Measurements from ENCODE around the gene TBCK. TPM values are rescaled to one million over a fixed set of nuclear protein-coding genes. Genes with fewer than 3 reads are reported as not detected.

TBCK gene
- polyA plus RNA-seq, 1 of the 3 experiments (the other 2 are of a cell fraction), result 14.6 TPM

- Histone ChIP-seq H3K79me2 (ENCODE audit: insufficient read depth) (peaks cover 5% of the 10 kb centered on the region), H3K27ac (ENCODE audit: low read depth in 2 of 2, low read length in 1 of 2) (no peak overlapping the region), H3K4me3 (ENCODE audit: low read depth in 2 of 2, low read length in 1 of 2) (no peak overlapping the region), H4K20me1 (ENCODE audit: insufficient read depth) (no peaks in the 10 kb centered on the region), H3K36me3 (replicated peaks in 1 of 2; ENCODE audit: control insufficient read depth in 1 of 2, insufficient read depth in 2 of 2, low read length in 1 of 2) (peaks cover 31 to 45% of the 10 kb centered on the region in 2 experiments), H3K9me2 (no peaks in the 10 kb centered on the region; the same call in 1 of the 2 replicates), H3K4me2 (no peak overlapping the region), H3F3A (replicated peaks; ENCODE audit: insufficient read depth) (no peaks in the 10 kb centered on the region), H3K9me3 (no peaks in the 10 kb centered on the region), H2AFZ (ENCODE audit: low read depth) (no peak overlapping the region), H3K27me3 (ENCODE audit: insufficient read depth) (no peaks in the 10 kb centered on the region), H3K9ac (no peak overlapping the region), H3K4me1 (ENCODE audit: control insufficient read depth in 1 of 2, insufficient read depth in 2 of 2, low read depth in 1 of 2, low read length in 1 of 2) (no peaks in the 10 kb centered on the region)
- CTCF ChIA-PET, result no interaction called here
- no peak for TF ChIP-seq MEF2A (IDR thresholded peaks at IDR 0.05; ENCODE audit: borderline replicate concordance, low read depth)
- TF ChIP-seq NFIC (IDR thresholded peaks at IDR 0.05; ENCODE audit: borderline replicate concordance), result no peak
- no peak for TF ChIP-seq GABPA (IDR thresholded peaks at IDR 0.05; ENCODE audit: low read depth)
- no peak for TF ChIP-seq REST (IDR thresholded peaks at IDR 0.05; ENCODE audit: low read depth, low read length)
- TF ChIP-seq NRF1 (IDR thresholded peaks at IDR 0.05; ENCODE audit: low read depth, low read length), result no peak
- no peak for TF ChIP-seq FOXM1 (IDR thresholded peaks at IDR 0.05; ENCODE audit: low read depth)
- no peak for TF ChIP-seq SMC3 (IDR thresholded peaks at IDR 0.05; ENCODE audit: low read depth, low read length)
- TF ChIP-seq MXI1 (IDR thresholded peaks at IDR 0.05; ENCODE audit: low read depth, low read length), result no peak
- TF ChIP-seq FOSL2 (IDR thresholded peaks at IDR 0.05; ENCODE audit: borderline replicate concordance, low read depth), result no peak
- TF ChIP-seq JUND (IDR thresholded peaks at IDR 0.05), result no peak
- TF ChIP-seq TEAD4 (IDR thresholded peaks at IDR 0.05; ENCODE audit: borderline replicate concordance, insufficient read depth), result no peak
- TF ChIP-seq FOXJ3 (CRISPR knock-in tag; IDR thresholded peaks at IDR 0.05), result no peak
- no peak for TF ChIP-seq RXRA (IDR thresholded peaks at IDR 0.05; ENCODE audit: borderline replicate concordance, low read depth)
- POLR2A ChIA-PET, result no interaction called here
- DNase-seq, result no peak
Measured at GRCh38 chr4:106351016-106351415, 35.0 kb upstream of the TBCK start.

GRCh38 chr4:106347167-106347566 lies 31.2 kb upstream of the TBCK start:
- H3K27ac ChIP-seq (ENCODE audit: low read depth in 2 of 2, low read length in 1 of 2), result no peak overlapping the region
- no peaks in the 10 kb centered on the region; the same call in 1 of the 2 replicates for H3K9me2 ChIP-seq
- WGBS (ENCODE audit: low lambda C conversion rate), result 92% methylated on average over 1 of the region's 1 CpG
- no peaks in the 10 kb centered on the region for H3K27me3 ChIP-seq (ENCODE audit: insufficient read depth)
- H3F3A ChIP-seq (replicated peaks; ENCODE audit: insufficient read depth), result peaks cover 11% of the 10 kb centered on the region
- H3K9me3 ChIP-seq, result no peaks in the 10 kb centered on the region
- POLR2A ChIA-PET, result interaction anchor here (0.6 kb wide), 1 partner anchor 128 kb away, joined by 3 read pairs; no protein-coding TSS in a partner anchor
- no peak overlapping the region for H3K4me3 ChIP-seq (ENCODE audit: low read depth in 2 of 2, low read length in 1 of 2)
- peaks cover 27 to 51% of the 10 kb centered on the region in 2 experiments for H3K36me3 ChIP-seq (replicated peaks in 1 of 2; ENCODE audit: control insufficient read depth in 1 of 2, insufficient read depth in 2 of 2, low read length in 1 of 2)
- no peak for DNase-seq
- no peaks in the 10 kb centered on the region for H4K20me1 ChIP-seq (ENCODE audit: insufficient read depth)
- peaks cover 0 to 6% of the 10 kb centered on the region in 2 experiments; a peak in 1 of 4 replicates for H3K4me1 ChIP-seq (ENCODE audit: control insufficient read depth in 1 of 2, insufficient read depth in 2 of 2, low read depth in 1 of 2, low read length in 1 of 2)
- H3K4me2 ChIP-seq, result no peak overlapping the region
- no peak overlapping the region for H3K9ac ChIP-seq
- CTCF ChIA-PET, result interaction anchor here (0.6 to 1.7 kb wide), 3 partner anchors 13 to 81 kb away, joined by 3 to 7 read pairs (median 3); no protein-coding TSS in a partner anchor
- no peak overlapping the region for H2AFZ ChIP-seq (ENCODE audit: low read depth)
- peaks cover 29% of the 10 kb centered on the region for H3K79me2 ChIP-seq (ENCODE audit: insufficient read depth)
- TF ChIP-seq EZH2phosphoT487 (IDR thresholded peaks at IDR 0.05; ENCODE audit: borderline replicate concordance, low read depth) (no peak), MXI1 (IDR thresholded peaks at IDR 0.05; ENCODE audit: low read depth, low read length) (no peak), JUND (IDR thresholded peaks at IDR 0.05) (no peak), CHD2 (IDR thresholded peaks at IDR 0.05; ENCODE audit: low read length, partially characterized antibody) (no peak), USF2 (IDR thresholded peaks at IDR 0.05; ENCODE audit: borderline replicate concordance, low read depth, low read length) (no peak), EP300 (IDR thresholded peaks at IDR 0.05; ENCODE audit: borderline replicate concordance in 1 of 2, low read depth in 1 of 2, low read length in 1 of 2) (no peak), TAF1 (IDR thresholded peaks at IDR 0.05; ENCODE audit: borderline replicate concordance, low read depth, low read length) (no peak), MEF2A (IDR thresholded peaks at IDR 0.05; ENCODE audit: borderline replicate concordance, low read depth) (no peak)
- TF ChIP-seq, protein P1, sequence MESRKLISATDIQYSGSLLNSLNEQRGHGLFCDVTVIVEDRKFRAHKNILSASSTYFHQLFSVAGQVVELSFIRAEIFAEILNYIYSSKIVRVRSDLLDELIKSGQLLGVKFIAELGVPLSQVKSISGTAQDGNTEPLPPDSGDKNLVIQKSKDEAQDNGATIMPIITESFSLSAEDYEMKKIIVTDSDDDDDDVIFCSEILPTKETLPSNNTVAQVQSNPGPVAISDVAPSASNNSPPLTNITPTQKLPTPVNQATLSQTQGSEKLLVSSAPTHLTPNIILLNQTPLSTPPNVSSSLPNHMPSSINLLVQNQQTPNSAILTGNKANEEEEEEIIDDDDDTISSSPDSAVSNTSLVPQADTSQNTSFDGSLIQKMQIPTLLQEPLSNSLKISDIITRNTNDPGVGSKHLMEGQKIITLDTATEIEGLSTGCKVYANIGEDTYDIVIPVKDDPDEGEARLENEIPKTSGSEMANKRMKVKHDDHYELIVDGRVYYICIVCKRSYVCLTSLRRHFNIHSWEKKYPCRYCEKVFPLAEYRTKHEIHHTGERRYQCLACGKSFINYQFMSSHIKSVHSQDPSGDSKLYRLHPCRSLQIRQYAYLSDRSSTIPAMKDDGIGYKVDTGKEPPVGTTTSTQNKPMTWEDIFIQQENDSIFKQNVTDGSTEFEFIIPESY (IDR thresholded peaks at IDR 0.05; ENCODE audit: borderline replicate concordance, low read depth), result no peak
- TF ChIP-seq, protein P2, sequence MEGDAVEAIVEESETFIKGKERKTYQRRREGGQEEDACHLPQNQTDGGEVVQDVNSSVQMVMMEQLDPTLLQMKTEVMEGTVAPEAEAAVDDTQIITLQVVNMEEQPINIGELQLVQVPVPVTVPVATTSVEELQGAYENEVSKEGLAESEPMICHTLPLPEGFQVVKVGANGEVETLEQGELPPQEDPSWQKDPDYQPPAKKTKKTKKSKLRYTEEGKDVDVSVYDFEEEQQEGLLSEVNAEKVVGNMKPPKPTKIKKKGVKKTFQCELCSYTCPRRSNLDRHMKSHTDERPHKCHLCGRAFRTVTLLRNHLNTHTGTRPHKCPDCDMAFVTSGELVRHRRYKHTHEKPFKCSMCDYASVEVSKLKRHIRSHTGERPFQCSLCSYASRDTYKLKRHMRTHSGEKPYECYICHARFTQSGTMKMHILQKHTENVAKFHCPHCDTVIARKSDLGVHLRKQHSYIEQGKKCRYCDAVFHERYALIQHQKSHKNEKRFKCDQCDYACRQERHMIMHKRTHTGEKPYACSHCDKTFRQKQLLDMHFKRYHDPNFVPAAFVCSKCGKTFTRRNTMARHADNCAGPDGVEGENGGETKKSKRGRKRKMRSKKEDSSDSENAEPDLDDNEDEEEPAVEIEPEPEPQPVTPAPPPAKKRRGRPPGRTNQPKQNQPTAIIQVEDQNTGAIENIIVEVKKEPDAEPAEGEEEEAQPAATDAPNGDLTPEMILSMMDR (IDR thresholded peaks at IDR 0.05), result no peak

All from SK-N-SH (cell line).